Hepatocyte (in vitro differentiated cells): ENCODE data around the gene ADAMTS20. TPM values are rescaled to one million over a fixed set of nuclear protein-coding genes. Genes with fewer than 3 reads are reported as not detected.
"Not testable (repeated sequence)": the region's sequence is repeated elsewhere in the genome, so short reads cannot be mapped to it uniquely, and the experiment has no call there.

Experiments
- DNase-seq: peaks from one replicate; pipeline ENCODE4 v3.0.0-alpha.2; 2016; ENCODE audit warnings: low spot score
- H2AFZ ChIP-seq: fragments of 200-600 bp; sonication (generic); 2 replicates; pipeline ENCODE4 v1.6.0; 2016; ENCODE audit warnings: antibody characterized with exemption, mild to moderate bottlenecking
- H3K27ac ChIP-seq: fragments of 200-600 bp; sonication (generic); 2 replicates; pipeline ENCODE4 v1.5.1; 2016; ENCODE audit warnings: mild to moderate bottlenecking
- H3K27me3 ChIP-seq: fragments of 200-600 bp; sonication (generic); 2 replicates; pipeline ENCODE4 v1.6.1; 2016
- H3K36me3 ChIP-seq: fragments of 200-600 bp; sonication (generic); replicated peaks from 2 replicates; pipeline ENCODE4 v1.5.1; 2016; ENCODE audit warnings: low read depth; ENCODE audit not compliant: insufficient read depth
- H3K4me1 ChIP-seq: fragments of 200-600 bp; sonication (generic); 2 replicates; pipeline ENCODE4 v1.5.1; 2016; ENCODE audit warnings: mild to moderate bottlenecking, moderate library complexity; ENCODE audit not compliant: insufficient read depth
- H3K4me2 ChIP-seq: fragments of 200-600 bp; sonication (generic); 2 replicates; pipeline ENCODE4 v1.6.0; 2016
- H3K4me3 ChIP-seq: fragments of 200-600 bp; sonication (generic); 2 replicates; pipeline ENCODE4 v1.5.1; 2016; ENCODE audit warnings: mild to moderate bottlenecking
- H3K79me2 ChIP-seq: fragments of 200-600 bp; sonication (generic); 2 replicates; pipeline ENCODE4 v1.6.0; 2017; ENCODE audit warnings: mild to moderate bottlenecking
- H3K9me2 ChIP-seq: fragments of 200-600 bp; sonication (generic); replicated peaks from 2 replicates; pipeline ENCODE4 v1.6.0; 2017; ENCODE audit warnings: mild to moderate bottlenecking; ENCODE audit not compliant: insufficient read depth
- H3K9me3 ChIP-seq: fragments of 200-600 bp; sonication (generic); 2 replicates; pipeline ENCODE4 v1.5.1; 2016; ENCODE audit warnings: low read depth, mild to moderate bottlenecking
- H4K20me1 ChIP-seq: fragments of 200-600 bp; sonication (generic); 2 replicates; pipeline ENCODE4 v1.6.0; 2016; ENCODE audit warnings: mild to moderate bottlenecking; ENCODE audit not compliant: insufficient read depth, poor library complexity, severe bottlenecking
- CTCF ChIP-seq: fragments of 200-600 bp; sonication (generic); IDR thresholded peaks from 2 replicates; pipeline ENCODE4 v1.5.1; 2016; ENCODE audit warnings: antibody characterized with exemption, mild to moderate bottlenecking; ENCODE audit not compliant: poor library complexity
- EZH2 ChIP-seq: fragments of 200-600 bp; sonication (generic); IDR thresholded peaks from 2 replicates; pipeline ENCODE4 v1.6.1; 2016; ENCODE audit warnings: antibody characterized with exemption, mild to moderate bottlenecking, borderline replicate concordance
- EZH2phosphoT487 ChIP-seq: fragments of 200-600 bp; sonication (generic); IDR thresholded peaks from one replicate; pipeline ENCODE4 v1.6.1; 2018; ENCODE audit warnings: antibody characterized with exemption, mild to moderate bottlenecking, low read depth, moderate library complexity; ENCODE audit not compliant: unreplicated experiment, severe bottlenecking
- WGBS: methylation state at CpG from one replicate; pipeline ENCODE4 v1.1.6; 2016; ENCODE audit warnings: low lambda C conversion rate; ENCODE audit errors: missing lambda C conversion rate; 5-methylcytosine and 5-hydroxymethylcytosine counted together
- polyA plus RNA-seq: library from polyadenylated mRNA; unstranded; fragments of >200 nt; fragmentation: Nextera tagmentation; extraction: Ambion mirVana; gene quantifications from 2 replicates; pipeline ENCODE4 v1.2.1, GENCODE V29; 2016
- total RNA-seq: library from RNA; depleted of rRNA; stranded (reverse); fragments of >200 nt; gene quantifications from 2 replicates; pipeline ENCODE4 v1.2.3, GENCODE V29; 2014

ADAMTS20 gene
- total and polyA plus RNA-seq, 2 experiments from 2014 or later = 0.47 to 1.2 TPM

- no peak for DNase-seq
- H3K4me2 ChIP-seq = no peak overlapping the region
- 40% methylated on average over 1 of the region's 1 CpG for WGBS
These were observed 207.0 kb downstream of the ADAMTS20 start for GRCh38 chr12:43345023-43345422.

GRCh38 chr12:43341785-43342313 lies 210.2 kb downstream of the ADAMTS20 start:
- H4K20me1 ChIP-seq, DNase-seq, H3K27me3 ChIP-seq, H3K4me1 ChIP-seq, H3K79me2 ChIP-seq, H3K36me3 ChIP-seq, H3K9me2 ChIP-seq, H3K4me2 ChIP-seq, H3K4me3 ChIP-seq, H2AFZ ChIP-seq, H3K9me3 ChIP-seq, H3K27ac ChIP-seq: not testable (repeated sequence)
- 97% methylated on average over 3 of the region's 3 CpGs for WGBS

More at GRCh38 chr12:43345023-43345422, 207.0 kb downstream of the ADAMTS20 start:
- no peaks in the 10 kb centered on the region for H3K4me1 ChIP-seq
- H2AFZ ChIP-seq = no peak overlapping the region
- H3K4me3 ChIP-seq = no peak overlapping the region
- H3K27ac ChIP-seq = no peak overlapping the region
- TF ChIP-seq EZH2phosphoT487 (no peak), EZH2 (no peak), CTCF (no peak)
- no peaks in the 10 kb centered on the region for H3K36me3 ChIP-seq
- no peaks in the 10 kb centered on the region for H3K27me3 ChIP-seq
- H3K9me3 ChIP-seq = no peaks in the 10 kb centered on the region
- no peaks in the 10 kb centered on the region for H4K20me1 ChIP-seq
- H3K79me2 ChIP-seq = no peaks in the 10 kb centered on the region
- no peaks in the 10 kb centered on the region for H3K9me2 ChIP-seq

- peak; percentile 62 for DNase-seq
- TF ChIP-seq CTCF = peak; percentile 75
- TF ChIP-seq EZH2 = no peak
- H3K9me3 ChIP-seq = no peaks in the 10 kb centered on the region
These were observed 213.0 kb downstream of the ADAMTS20 start for GRCh38 chr12:43338848-43339526.

GRCh38 chr12:43337571-43338444 lies 214.2 kb downstream of the ADAMTS20 start:
- H2AFZ ChIP-seq = no peak overlapping the region
- WGBS = 54% methylated on average over 4 of the region's 4 CpGs
- H3K9me3 ChIP-seq = no peaks in the 10 kb centered on the region
- no peaks in the 10 kb centered on the region for H3K36me3 ChIP-seq
- H4K20me1 ChIP-seq = no peaks in the 10 kb centered on the region
- no peaks in the 10 kb centered on the region for H3K9me2 ChIP-seq
- H3K79me2 ChIP-seq = no peaks in the 10 kb centered on the region
- H3K27ac ChIP-seq = no peak overlapping the region
- peaks cover 9% of the 10 kb centered on the region for H3K4me1 ChIP-seq
- TF ChIP-seq EZH2phosphoT487 (no peak), CTCF (no peak), EZH2 (no peak)
- no peak for DNase-seq
- H3K27me3 ChIP-seq = no peaks in the 10 kb centered on the region
- H3K4me2 ChIP-seq = no peak overlapping the region
- no peak overlapping the region for H3K4me3 ChIP-seq

More at GRCh38 chr12:43338848-43339526, 213.0 kb downstream of the ADAMTS20 start:
- H3K4me2 ChIP-seq = no peak overlapping the region
- no peaks in the 10 kb centered on the region for H4K20me1 ChIP-seq
- H3K36me3 ChIP-seq = no peaks in the 10 kb centered on the region
- H3K27me3 ChIP-seq = no peaks in the 10 kb centered on the region
- no peak overlapping the region for H3K4me3 ChIP-seq
- H3K4me1 ChIP-seq = no peaks in the 10 kb centered on the region
- H3K27ac ChIP-seq = no peak overlapping the region
- no peaks in the 10 kb centered on the region for H3K79me2 ChIP-seq
- H2AFZ ChIP-seq = no peak overlapping the region
- H3K9me2 ChIP-seq = no peaks in the 10 kb centered on the region
